Panc1 (cell line): ENCODE results near the gene PIP4K2C. TPM values are rescaled to one million over a fixed set of nuclear protein-coding genes. Genes with fewer than 3 reads are reported as not detected.

Experiments used
- ATAC-seq: fragments of 200-7000 bp; cut with Tn5 transposase; 2 replicates; pipeline ENCODE4 v1.9.1; 2020; ENCODE audit warnings: mild to moderate bottlenecking, moderate library complexity
- BruUV-seq: library from RNA; stranded (reverse); fragments of 400-500 nt; replicated peaks from 2 replicates; lab custom pipeline; 2021; lab: Mats Ljungman, UMichigan
- CTCF ChIA-PET: fragments of 300-600 bp; sonication (Branson Sonifier 250); formaldehyde crosslinking; loops from one replicate; lab custom pipeline; 2022; ENCODE audit warnings: antibody characterized with exemption; lab: Charles Lee
- POLR2A ChIA-PET: fragments of 300-600 bp; sonication (Branson Sonifier 250); formaldehyde crosslinking; loops from one replicate; lab custom pipeline; 2022; ENCODE audit warnings: antibody characterized with exemption; lab: Charles Lee
- DNase-seq: peaks from one replicate; pipeline ENCODE4 v3.0.0-alpha.2; 2010; ENCODE audit warnings: low read depth, low spot score
- H3K27ac ChIP-seq: 2 replicates; pipeline ENCODE4 v1.5.1; 2011; ENCODE audit warnings: mild to moderate bottlenecking, low read length, inconsistent platforms
- H3K27me3 ChIP-seq: fragments of 200-500 bp; sonication (Bioruptor generic); 2 replicates; pipeline ENCODE4 v1.6.0; 2014; ENCODE audit warnings: low read length, inconsistent platforms; ENCODE audit not compliant: control insufficient read depth, insufficient read depth
- H3K36me3 ChIP-seq: fragments of 200-500 bp; sonication (Bioruptor generic); 2 replicates; pipeline ENCODE4 v1.5.1; 2014; ENCODE audit warnings: inconsistent platforms, mild to moderate bottlenecking, low read length, moderate library complexity; ENCODE audit not compliant: control insufficient read depth, insufficient read depth
- H3K4me1 ChIP-seq: 2 replicates; pipeline ENCODE4 v1.5.1; 2011; ENCODE audit warnings: inconsistent platforms, mild to moderate bottlenecking, low read length, moderate library complexity; ENCODE audit not compliant: control insufficient read depth, insufficient read depth
- H3K4me3 ChIP-seq, 2 experiments: 2 replicates each; pipeline ENCODE4 v1.5.1; 2011 to 2012; ENCODE audit warnings: low read depth in 2 of 2, low read length in 2 of 2, mild to moderate bottlenecking in 2 of 2, inconsistent platforms in 1 of 2, moderate library complexity in 1 of 2
- H3K9me3 ChIP-seq: fragments of 200-500 bp; sonication (Bioruptor generic); 2 replicates; pipeline ENCODE4 v1.5.1; 2014; ENCODE audit warnings: low read depth, mild to moderate bottlenecking, inconsistent platforms, low read length, moderate library complexity; ENCODE audit not compliant: control insufficient read depth, insufficient read depth
- CTCF ChIP-seq: fragments of 450-650 bp; IDR thresholded peaks from 2 replicates; pipeline ENCODE4 v1.5.1; 2017; ENCODE audit warnings: mild to moderate bottlenecking
- POLR2AphosphoS5 ChIP-seq: IDR thresholded peaks from 2 replicates; pipeline ENCODE4 v1.6.1; 2012; ENCODE audit warnings: mild to moderate bottlenecking, low read depth, low read length, moderate library complexity
- REST ChIP-seq, 2 experiments: IDR thresholded peaks; 2 replicates each; pipeline ENCODE4 v1.6.1; 2011 to 2012; ENCODE audit warnings: low read depth in 2 of 2, control low read depth in 1 of 2, low read length in 1 of 2, mild to moderate bottlenecking in 1 of 2, moderate library complexity in 1 of 2; ENCODE audit not compliant: insufficient read depth in 1 of 2
- SIN3A ChIP-seq: IDR thresholded peaks from 2 replicates; pipeline ENCODE4 v1.6.1; 2012; ENCODE audit warnings: low read depth, mild to moderate bottlenecking, low read length, moderate library complexity, borderline replicate concordance; ENCODE audit not compliant: insufficient read depth
- TCF7L2 ChIP-seq: IDR thresholded peaks from 2 replicates; pipeline ENCODE4 v1.6.1; 2011; ENCODE audit warnings: mild to moderate bottlenecking, low read depth, low read length, inconsistent platforms
- in situ Hi-C: cut with HindIII; loops from 2 replicates; pipeline ENCODE4 v1.10.0; 2016; ENCODE audit warnings: low sequenced_read_pairs, low pct_unique_long_range_greater_than_20kb
- intact Hi-C: fragments of 100-400 bp; cut with micrococcal nuclease; formaldehyde crosslinking; loops from one replicate; pipeline ENCODE4 v1.10.0; 2022; ENCODE audit not compliant: unreplicated experiment
- total RNA-seq: library from RNA; stranded (reverse); gene quantifications from one replicate; pipeline ENCODE4 v1.2.1, GENCODE V29; 2021; ENCODE audit not compliant: unreplicated experiment

PIP4K2C gene
- total RNA-seq, 1 experiment from 2014 or later: 62.6 TPM

GRCh38 chr12:57606821-57607220 lies 15.8 kb downstream of the PIP4K2C start:
- Histone ChIP-seq H3K9me3 (no peaks in the 10 kb centered on the region), H3K27me3 (no peaks in the 10 kb centered on the region), H3K4me3 (no peak overlapping the region), H3K36me3 (no peaks in the 10 kb centered on the region), H3K4me1 (peaks cover 22% of the 10 kb centered on the region), H3K27ac (no peak overlapping the region)
- DNase-seq (no peak), ATAC-seq (no peak)
- TSS peak; percentile 75 for BruUV-seq
- POLR2A ChIA-PET: interaction anchor here (0.6 kb wide), 1 partner anchor 175 kb away, joined by 5 read pairs; no protein-coding TSS in a partner anchor
- in situ Hi-C loops: no loop called here
- CTCF ChIA-PET: no interaction called here
- TF ChIP-seq TCF7L2 (no peak), REST (IDR thresholded peaks at IDR 0.05; ENCODE audit: insufficient read depth in 1 of 2, low read depth in 2 of 2, low read length in 1 of 2) (no peak), POLR2AphosphoS5 (no peak), SIN3A (no peak), CTCF (no peak)
- intact Hi-C loops: no loop called here

- H3K27ac ChIP-seq: no peak overlapping the region
- TF ChIP-seq REST (IDR thresholded peaks at IDR 0.05; ENCODE audit: insufficient read depth in 1 of 2, low read depth in 2 of 2, low read length in 1 of 2): no peak
- no peaks in the 10 kb centered on the region for H3K9me3 ChIP-seq
- H3K27me3 ChIP-seq: no peaks in the 10 kb centered on the region
- DNase-seq: no peak
- no peaks in the 10 kb centered on the region for H3K36me3 ChIP-seq
- ATAC-seq: no peak
- no peak overlapping the region for H3K4me3 ChIP-seq
- intact Hi-C loops: no loop called here
- POLR2A ChIA-PET: no interaction called here
- in situ Hi-C loops: no loop called here
- CTCF ChIA-PET: no interaction called here
- H3K4me1 ChIP-seq: peaks cover 22% of the 10 kb centered on the region
- no TSS peak for BruUV-seq
Measured at GRCh38 chr12:57607958-57608663, 17.1 kb downstream of the PIP4K2C start.
